ENCODE results near the gene LMNA. TPM values are rescaled to one million over a fixed set of nuclear protein-coding genes. Genes with fewer than 3 reads are reported as not detected.
"Not testable (repeated sequence)": the region's sequence is repeated elsewhere in the genome, so short reads cannot be mapped to it uniquely, and the experiment has no call there.

LMNA gene
- total RNA-seq, 2 donors from 2014 or later: 150 to 338 TPM

DNA sequence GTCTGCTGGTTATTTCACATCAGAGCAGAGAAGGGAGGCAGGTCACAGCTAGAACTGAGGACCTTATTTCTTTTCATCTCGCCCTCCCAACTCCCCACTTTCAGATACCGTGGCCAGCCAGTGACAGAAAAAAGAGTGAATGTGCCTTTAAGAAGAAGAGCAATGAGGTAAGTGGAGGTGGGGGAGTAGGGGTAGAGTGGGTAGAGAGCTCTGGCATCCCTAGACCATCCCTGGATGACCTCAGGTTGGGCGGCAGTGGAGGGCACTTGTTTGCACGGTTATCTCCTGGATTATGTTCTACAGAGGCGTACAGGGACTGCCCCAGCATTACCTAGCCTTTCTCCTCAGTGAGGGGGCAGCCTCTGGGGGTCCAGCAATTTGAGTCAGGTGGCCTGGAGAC lies 43.5 kb downstream of the LMNA start:
- H3K4me1 Mint-ChIP-seq: peaks cover 43% of the 10 kb centered on the region
- ATAC-seq (replicated peaks): no peak
- H3K27ac Mint-ChIP-seq: peak overlapping the region; percentile 98
- H3K9me3 Mint-ChIP-seq: no peaks in the 10 kb centered on the region
- H3K27me3 Mint-ChIP-seq: no peaks in the 10 kb centered on the region
- H3K4me3 Mint-ChIP-seq: peak overlapping the region; percentile 88
- peaks cover 24% of the 10 kb centered on the region for H3K36me3 Mint-ChIP-seq (ENCODE audit: low read depth)

- peaks cover 36% of the 10 kb centered on the region for H3K36me3 Mint-ChIP-seq (ENCODE audit: low read depth)
- H3K27ac Mint-ChIP-seq: peak overlapping the region; percentile 98
- peaks cover 1% of the 10 kb centered on the region for H3K9me3 Mint-ChIP-seq
- peaks cover 40% of the 10 kb centered on the region for H3K4me1 Mint-ChIP-seq
- no peak for ATAC-seq (replicated peaks)
- H3K27me3 Mint-ChIP-seq: no peaks in the 10 kb centered on the region
- H3K4me3 Mint-ChIP-seq: peak overlapping the region; percentile 88
These were observed 45.7 kb downstream of the LMNA start for GRCh38 chr1:156160000-156160742.

DNA sequence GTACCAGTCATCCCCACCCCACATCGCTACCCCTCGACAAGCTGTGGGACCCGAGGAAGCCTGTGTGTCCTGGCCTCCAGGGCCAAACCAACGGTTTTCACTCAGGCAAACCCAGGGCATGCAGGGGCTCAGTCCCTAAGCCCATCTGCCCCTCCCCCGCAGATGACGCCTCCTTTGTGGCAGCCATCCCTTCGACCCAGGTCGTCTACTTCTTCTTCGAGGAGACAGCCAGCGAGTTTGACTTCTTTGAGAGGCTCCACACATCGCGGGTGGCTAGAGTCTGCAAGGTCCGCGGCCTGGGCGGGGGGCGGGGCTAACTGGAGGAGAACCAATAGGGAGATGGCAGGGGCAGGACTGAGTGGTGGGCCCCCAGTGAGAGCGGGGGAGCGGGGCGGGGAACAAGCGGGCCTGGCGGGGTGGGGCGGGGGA lies 46.2 kb downstream of the LMNA start:
- Mint-ChIP-seq H3K36me3 (ENCODE audit: low read depth) (peaks cover 39% of the 10 kb centered on the region), H3K4me1 (peaks cover 45% of the 10 kb centered on the region), H3K9me3 (peaks cover 3% of the 10 kb centered on the region), H3K27ac (peak overlapping the region; percentile 98), H3K4me3 (peak overlapping the region; percentile 88), H3K27me3 (no peaks in the 10 kb centered on the region)
- peak; percentile 62 for ATAC-seq (replicated peaks)

GRCh38 chr1:156162430-156163037 lies 48.0 kb downstream of the LMNA start:
- Mint-ChIP-seq H3K9me3 (peaks cover 3% of the 10 kb centered on the region), H3K36me3 (ENCODE audit: low read depth) (peaks cover 33% of the 10 kb centered on the region), H3K4me3 (peak overlapping the region; percentile 88), H3K27ac (peak overlapping the region; percentile 98), H3K27me3 (no peaks in the 10 kb centered on the region), H3K4me1 (peaks cover 39% of the 10 kb centered on the region)
- no peak for ATAC-seq (replicated peaks)

DNA sequence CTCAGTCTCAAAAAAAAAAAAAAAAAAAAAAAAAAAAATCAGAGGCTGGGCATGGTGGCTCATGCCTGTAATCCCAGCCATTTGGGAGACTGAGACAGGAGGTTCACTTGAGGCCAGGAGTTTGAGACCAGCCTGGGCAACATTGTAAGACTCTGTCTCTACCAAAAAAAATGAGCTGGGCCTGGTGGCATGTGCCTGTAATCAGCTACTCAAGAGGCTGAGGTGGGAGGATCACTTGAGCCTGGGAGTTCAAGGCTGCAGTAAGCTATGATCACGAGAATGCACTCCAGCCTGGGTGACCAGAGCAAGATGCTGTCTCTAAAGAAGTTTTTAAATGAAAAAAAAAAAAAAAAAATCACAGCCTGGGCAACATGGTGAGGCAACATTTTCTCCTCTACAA lies 49.2 kb downstream of the LMNA start:
- Mint-ChIP-seq H3K9me3 (peaks cover 3% of the 10 kb centered on the region), H3K4me1 (peaks cover 39% of the 10 kb centered on the region), H3K36me3 (ENCODE audit: low read depth) (peaks cover 38% of the 10 kb centered on the region), H3K27ac (no peak overlapping the region), H3K4me3 (no peak overlapping the region), H3K27me3 (no peaks in the 10 kb centered on the region)
- no peak for ATAC-seq (replicated peaks)

DNA sequence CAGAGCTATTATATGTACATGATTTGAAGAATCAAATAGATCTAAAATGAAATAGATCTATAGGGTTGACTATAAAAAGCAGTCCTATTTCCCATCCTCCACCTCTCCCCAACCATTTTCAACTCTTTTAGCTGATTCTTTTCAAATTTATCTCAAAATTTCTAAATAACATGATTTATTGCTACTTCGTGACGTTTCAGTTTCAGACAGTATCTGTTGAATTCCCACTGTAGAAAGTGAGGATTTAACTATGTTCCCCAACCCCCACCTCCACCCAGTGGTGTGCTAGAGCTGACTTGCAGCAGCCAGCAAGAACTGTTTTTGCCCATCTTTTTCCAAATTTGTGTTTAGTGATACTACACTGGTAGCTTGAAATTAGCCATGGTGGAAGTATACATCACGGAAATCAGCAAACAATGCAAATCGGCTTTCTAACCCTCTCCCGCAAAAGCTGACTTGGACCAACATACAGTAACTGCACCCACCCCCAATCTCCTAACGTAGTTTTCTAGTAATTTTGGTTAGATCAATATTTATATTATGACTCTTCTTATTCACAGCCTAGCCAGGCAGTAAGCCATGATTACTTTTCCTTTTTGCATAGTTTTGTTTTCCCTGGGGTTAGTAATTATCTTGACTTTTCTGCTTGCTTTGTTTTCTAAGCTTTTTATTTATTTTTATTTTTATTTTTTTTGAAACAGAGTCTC lies 49.8 kb downstream of the LMNA start:
- H3K4me1 Mint-ChIP-seq: peaks cover 36% of the 10 kb centered on the region
- H3K36me3 Mint-ChIP-seq (ENCODE audit: low read depth): peaks cover 37% of the 10 kb centered on the region
- H3K9me3 Mint-ChIP-seq: peaks cover 3% of the 10 kb centered on the region
- no peak overlapping the region for H3K27ac Mint-ChIP-seq
- peak overlapping the region; percentile 67 for H3K4me3 Mint-ChIP-seq
- no peaks in the 10 kb centered on the region for H3K27me3 Mint-ChIP-seq
- ATAC-seq (replicated peaks): no peak

DNA sequence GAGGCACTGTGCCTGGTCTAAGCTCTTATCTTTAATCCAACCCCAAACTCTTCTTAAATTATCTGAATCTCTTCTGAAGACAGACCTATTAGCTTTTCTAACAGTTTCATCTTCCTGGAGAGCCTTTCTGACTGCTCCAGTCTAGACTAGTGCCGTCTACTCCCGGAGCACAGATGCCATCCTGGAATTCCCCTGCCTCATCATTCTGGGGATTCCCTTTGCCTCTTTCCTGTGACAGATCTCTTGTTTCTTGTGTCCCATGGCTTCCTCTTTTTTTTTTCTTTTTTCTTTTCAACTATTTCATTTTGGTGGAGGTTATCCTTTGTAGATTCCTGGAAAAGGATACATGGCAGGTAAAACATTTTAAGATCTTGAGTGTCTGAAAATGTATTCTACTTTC lies 50.6 kb downstream of the LMNA start:
- Mint-ChIP-seq H3K4me3 (peak overlapping the region; percentile 67), H3K9me3 (peaks cover 3% of the 10 kb centered on the region), H3K36me3 (ENCODE audit: low read depth) (peaks cover 29% of the 10 kb centered on the region), H3K27me3 (no peaks in the 10 kb centered on the region), H3K4me1 (peaks cover 28% of the 10 kb centered on the region), H3K27ac (peak overlapping the region; percentile 87)
- peak; percentile 48 for ATAC-seq (replicated peaks)

DNA sequence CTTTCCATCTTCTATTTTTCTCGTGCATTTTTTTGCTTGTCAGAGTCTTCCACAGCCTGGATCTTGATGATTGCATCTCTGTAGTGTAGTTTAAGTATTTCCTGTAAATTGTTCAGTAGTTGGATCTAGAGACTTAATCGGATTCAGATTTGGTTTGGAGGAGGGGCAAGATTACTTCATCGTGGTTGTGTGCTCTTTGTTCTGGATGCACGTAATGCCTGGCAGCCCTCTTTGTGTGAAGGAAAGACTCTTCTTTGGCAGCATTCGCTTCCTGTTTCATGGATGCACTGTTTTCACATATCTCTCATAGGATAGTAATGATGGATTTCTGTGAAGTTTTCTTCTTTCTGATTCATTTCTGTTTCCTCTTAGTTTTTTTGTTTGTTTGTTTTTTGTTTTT lies 53.0 kb downstream of the LMNA start:
- peaks cover 19% of the 10 kb centered on the region for H3K36me3 Mint-ChIP-seq (ENCODE audit: low read depth)
- peaks cover 3% of the 10 kb centered on the region for H3K9me3 Mint-ChIP-seq
- no peak overlapping the region for H3K27ac Mint-ChIP-seq
- no peaks in the 10 kb centered on the region for H3K27me3 Mint-ChIP-seq
- peaks cover 14% of the 10 kb centered on the region for H3K4me1 Mint-ChIP-seq
- no peak overlapping the region for H3K4me3 Mint-ChIP-seq
- ATAC-seq (replicated peaks): no peak

DNA sequence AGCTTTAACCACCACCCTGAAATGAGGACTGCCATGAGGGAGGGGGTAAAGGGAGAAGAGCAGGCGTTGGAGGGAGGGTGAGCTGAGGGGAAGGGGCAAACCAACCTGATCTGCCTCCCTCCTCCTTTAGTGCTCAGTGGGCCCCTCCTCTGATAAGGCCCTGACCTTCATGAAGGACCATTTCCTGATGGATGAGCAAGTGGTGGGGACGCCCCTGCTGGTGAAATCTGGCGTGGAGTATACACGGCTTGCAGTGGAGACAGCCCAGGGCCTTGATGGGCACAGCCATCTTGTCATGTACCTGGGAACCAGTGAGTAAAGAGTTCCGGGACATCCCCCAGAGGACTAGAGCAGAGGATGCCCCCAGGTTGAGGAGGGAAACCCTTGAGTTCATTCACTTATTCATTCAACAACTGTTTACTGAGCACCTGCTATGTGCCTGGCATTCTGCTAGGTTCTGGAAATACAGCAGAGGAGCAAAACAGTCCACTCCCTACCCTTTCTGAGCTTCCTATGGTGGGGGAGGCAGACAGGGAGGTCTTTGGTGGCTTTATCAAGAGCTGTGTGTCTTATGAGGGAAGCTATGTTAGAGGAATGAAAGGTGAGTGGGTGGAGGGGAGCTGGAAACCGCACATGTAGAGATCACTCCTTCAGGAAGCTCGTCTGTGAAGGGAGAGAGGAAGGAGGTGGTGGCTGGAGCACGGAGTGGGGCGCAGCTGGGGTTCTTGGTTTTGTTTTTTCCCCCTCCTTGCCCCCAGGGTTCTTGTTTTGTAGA lies 58.4 kb downstream of the LMNA start:
- H3K36me3 Mint-ChIP-seq (ENCODE audit: low read depth): peaks cover 30% of the 10 kb centered on the region
- peak overlapping the region; percentile 90 for H3K27ac Mint-ChIP-seq
- H3K9me3 Mint-ChIP-seq: no peaks in the 10 kb centered on the region
- H3K4me1 Mint-ChIP-seq: peaks cover 11% of the 10 kb centered on the region
- peak overlapping the region; percentile 55 for H3K4me3 Mint-ChIP-seq
- H3K27me3 Mint-ChIP-seq: peaks cover 11% of the 10 kb centered on the region
- peak; percentile 42 for ATAC-seq (replicated peaks)

DNA sequence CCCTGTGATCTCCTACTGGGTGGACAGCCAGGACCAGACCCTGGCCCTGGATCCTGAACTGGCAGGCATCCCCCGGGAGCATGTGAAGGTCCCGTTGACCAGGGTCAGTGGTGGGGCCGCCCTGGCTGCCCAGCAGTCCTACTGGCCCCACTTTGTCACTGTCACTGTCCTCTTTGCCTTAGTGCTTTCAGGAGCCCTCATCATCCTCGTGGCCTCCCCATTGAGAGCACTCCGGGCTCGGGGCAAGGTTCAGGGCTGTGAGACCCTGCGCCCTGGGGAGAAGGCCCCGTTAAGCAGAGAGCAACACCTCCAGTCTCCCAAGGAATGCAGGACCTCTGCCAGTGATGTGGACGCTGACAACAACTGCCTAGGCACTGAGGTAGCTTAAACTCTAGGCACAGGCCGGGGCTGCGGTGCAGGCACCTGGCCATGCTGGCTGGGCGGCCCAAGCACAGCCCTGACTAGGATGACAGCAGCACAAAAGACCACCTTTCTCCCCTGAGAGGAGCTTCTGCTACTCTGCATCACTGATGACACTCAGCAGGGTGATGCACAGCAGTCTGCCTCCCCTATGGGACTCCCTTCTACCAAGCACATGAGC lies 62.2 kb downstream of the LMNA start:
- H3K4me1 Mint-ChIP-seq: peaks cover 18% of the 10 kb centered on the region

DNA sequence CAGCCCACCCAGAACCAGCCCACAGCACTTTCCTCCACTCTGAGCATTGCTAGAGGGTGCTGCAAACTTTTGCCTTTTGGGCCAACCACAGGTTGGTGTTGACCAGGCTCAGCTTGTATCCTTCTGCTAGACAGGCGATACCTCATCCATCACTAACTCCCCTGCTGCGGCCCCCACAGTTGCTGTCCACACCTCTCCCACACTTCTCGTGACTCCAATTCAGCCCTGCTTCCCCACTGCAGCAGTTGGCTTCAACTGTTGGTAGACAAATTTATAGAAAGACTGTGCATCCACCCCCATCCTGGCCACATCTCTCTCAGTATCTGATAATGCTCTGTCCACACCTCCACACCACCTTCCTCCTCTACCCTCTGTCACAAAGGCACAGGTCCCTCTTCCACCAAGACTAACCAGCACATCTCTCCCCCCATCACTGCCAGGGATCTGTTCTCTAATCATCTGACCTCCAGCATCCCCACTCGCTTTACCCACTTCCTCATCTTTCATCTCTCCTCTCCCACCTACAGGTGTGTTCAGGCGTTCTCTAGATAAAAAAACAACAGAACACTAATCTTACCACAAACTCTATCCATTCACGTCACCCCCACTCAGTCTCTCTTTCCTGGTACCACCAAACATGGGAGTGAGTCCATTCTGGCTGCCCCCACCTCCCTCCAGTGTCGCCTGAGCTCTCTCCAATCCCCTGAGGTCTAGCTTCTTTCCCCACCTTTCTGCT lies 63.6 kb downstream of the LMNA start:
- no peak overlapping the region for H3K4me3 Mint-ChIP-seq
- no peaks in the 10 kb centered on the region for H3K9me3 Mint-ChIP-seq
- H3K4me1 Mint-ChIP-seq: peaks cover 15% of the 10 kb centered on the region
- H3K36me3 Mint-ChIP-seq (ENCODE audit: low read depth): peaks cover 23% of the 10 kb centered on the region
- H3K27ac Mint-ChIP-seq: peak overlapping the region; percentile 24
- peak; percentile 32 for ATAC-seq (replicated peaks)
- H3K27me3 Mint-ChIP-seq: peaks cover 10% of the 10 kb centered on the region

More for the DNA sequence above, 62.2 kb downstream of the LMNA start:
- Mint-ChIP-seq H3K36me3 (ENCODE audit: low read depth) (peaks cover 26% of the 10 kb centered on the region), H3K27ac (peak overlapping the region; percentile 48), H3K27me3 (peaks cover 11% of the 10 kb centered on the region), H3K4me3 (no peak overlapping the region), H3K9me3 (no peaks in the 10 kb centered on the region)
- no peak for ATAC-seq (replicated peaks)

DNA sequence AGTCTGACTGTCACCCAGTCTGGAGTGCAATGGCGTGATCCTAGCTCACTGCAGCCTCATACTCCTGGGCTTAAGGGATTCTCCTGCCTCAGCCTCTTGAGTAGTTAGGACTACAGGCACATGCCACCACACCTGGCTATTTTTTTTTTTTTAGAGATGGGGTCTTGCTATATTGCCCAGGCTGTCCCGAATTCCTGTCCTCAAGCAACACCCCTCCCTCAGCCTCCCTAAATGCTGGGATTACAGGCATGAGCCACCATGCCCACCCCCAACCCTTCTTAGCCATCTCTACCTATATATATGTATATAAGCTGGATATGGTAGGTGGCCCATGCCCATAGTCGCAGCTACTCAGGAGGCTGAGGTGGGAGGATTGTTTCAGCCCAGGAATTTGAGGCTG lies 66.0 kb downstream of the LMNA start:
- no peak for ATAC-seq (replicated peaks)
- Mint-ChIP-seq H3K27me3 (peaks cover 3% of the 10 kb centered on the region), H3K4me1 (peaks cover 7% of the 10 kb centered on the region), H3K27ac (no peak overlapping the region), H3K9me3 (no peaks in the 10 kb centered on the region), H3K4me3 (no peak overlapping the region), H3K36me3 (ENCODE audit: low read depth) (peaks cover 5% of the 10 kb centered on the region)

DNA sequence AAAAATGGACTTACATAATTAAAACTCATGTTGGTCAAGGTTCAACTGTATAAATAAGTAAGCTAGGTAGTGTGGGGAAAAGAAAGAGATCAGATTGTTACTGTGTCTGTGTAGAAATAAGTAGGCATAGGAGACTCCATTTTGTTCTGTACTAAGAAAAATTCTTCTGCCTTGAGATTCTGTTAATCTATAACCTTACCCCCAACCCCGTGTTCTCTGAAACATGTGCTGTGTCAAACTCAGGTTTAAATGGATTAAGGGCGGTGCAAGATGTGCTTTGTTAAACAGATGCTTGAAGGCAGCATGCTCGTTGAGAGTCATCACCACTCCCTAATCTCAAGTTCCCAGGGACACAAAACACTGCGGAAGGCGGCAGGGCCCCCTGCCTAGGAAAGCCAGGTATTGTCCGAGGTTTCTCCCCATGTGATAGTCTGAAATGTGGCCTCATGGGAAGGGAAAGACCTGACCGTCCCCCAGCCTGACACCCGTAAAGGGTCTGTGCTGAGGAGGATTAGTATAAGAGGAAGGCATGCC lies 66.9 kb downstream of the LMNA start:
- H3K9me3 Mint-ChIP-seq; H3K4me1 Mint-ChIP-seq; H3K36me3 Mint-ChIP-seq (ENCODE audit: low read depth); H3K27ac Mint-ChIP-seq; H3K4me3 Mint-ChIP-seq; H3K27me3 Mint-ChIP-seq; ATAC-seq (replicated peaks): not testable (repeated sequence)
